HepG2 (cell line): ENCODE data around the gene TCEANC. TPM values are rescaled to one million over a fixed set of nuclear protein-coding genes. Genes with fewer than 3 reads are reported as not detected.

Experiments used
- ATAC-seq: fragments of 200-7000 bp; cut with Tn5 transposase; 3 replicates; pipeline ENCODE4 v1.9.1; 2020; ENCODE audit warnings: mild to moderate bottlenecking, moderate library complexity
- BruUV-seq: library from RNA; stranded (reverse); fragments of 400-500 nt; replicated peaks from 2 replicates; lab custom pipeline; 2021; lab: Mats Ljungman, UMichigan
- CTCF ChIA-PET: fragments of 300-600 bp; formaldehyde crosslinking; extraction: SDS; loops from one replicate; lab custom pipeline; 2021; ENCODE audit warnings: low total read pairs, inconsistent platforms, low intra/inter-chr PET ratio; lab: Yijun Ruan, JAX
- POLR2A ChIA-PET: fragments of 350-600 bp; sonication (Branson Sonifier 250); formaldehyde crosslinking; loops from one replicate; lab custom pipeline; 2020; ENCODE audit warnings: antibody characterized with exemption, inconsistent platforms; lab: Yijun Ruan, JAX
- DNase-seq: peaks from one replicate; pipeline ENCODE4 v3.0.0-alpha.2; 2015; ENCODE audit warnings: low spot score
- FAIRE-seq: peaks from 3 replicates; lab custom pipeline; 2011; peaks lifted over from hg19 to GRCh38; lab: Jason Lieb, UNC
- H2AFZ ChIP-seq: one replicate; pipeline ENCODE4 v1.6.1; 2011; ENCODE audit warnings: low read length, inconsistent platforms
- H3K27ac ChIP-seq: fragments of 300-600 bp; 3 replicates; pipeline ENCODE4 v1.8.0; 2011; ENCODE audit warnings: mixed run types, mild to moderate bottlenecking, mixed read lengths, low read length, inconsistent platforms; ENCODE audit not compliant: insufficient read depth; ENCODE audit errors: extremely low read length
- H3K27me3 ChIP-seq, 2 experiments: fragments of 200-600 bp in 1 of 2; 2 replicates in 1 of 2; 3 replicates in 1 of 2; pipeline versions ENCODE4 v1.6.0 to v1.8.0; 2011; ENCODE audit warnings: low read length in 2 of 2, mild to moderate bottlenecking in 2 of 2, moderate library complexity in 2 of 2, inconsistent platforms in 1 of 2; ENCODE audit not compliant: insufficient read depth in 2 of 2, control insufficient read depth in 1 of 2
- H3K36me3 ChIP-seq, 2 experiments: fragments of 200-600 bp in 1 of 2; replicated peaks in 1 of 2; 2 replicates in 1 of 2; 3 replicates in 1 of 2; pipeline versions ENCODE4 v1.5.1 to v1.8.0; 2011; ENCODE audit warnings: low read length in 2 of 2, inconsistent platforms in 1 of 2; ENCODE audit not compliant: insufficient read depth in 2 of 2, control insufficient read depth in 1 of 2
- H3K4me1 ChIP-seq: 2 replicates; pipeline ENCODE4 v1.5.1; 2012; ENCODE audit warnings: low read length, inconsistent platforms; ENCODE audit not compliant: insufficient read depth
- H3K4me2 ChIP-seq: 2 replicates; pipeline ENCODE4 v1.6.0; 2011; ENCODE audit warnings: low read depth, low read length, inconsistent platforms
- H3K4me3 ChIP-seq, 3 experiments: fragments of 200-600 bp in 1 of 3; sonication (generic), shearing (Covaris generic) in 1 of 3; replicated peaks in 1 of 3; 2 replicates each; pipeline ENCODE4 v1.5.1; 2011 to 2016; ENCODE audit warnings: low read length in 3 of 3, inconsistent platforms in 2 of 3, low read depth in 2 of 3, mild to moderate bottlenecking in 2 of 3, control low read depth in 1 of 3, mixed read lengths in 1 of 3; ENCODE audit not compliant: insufficient read depth in 1 of 3
- H3K79me2 ChIP-seq: one replicate; pipeline ENCODE4 v1.6.1; 2011; ENCODE audit warnings: low read length, inconsistent platforms; ENCODE audit not compliant: insufficient read depth
- H3K9ac ChIP-seq: 2 replicates; pipeline ENCODE4 v1.6.0; 2011; ENCODE audit warnings: mild to moderate bottlenecking, low read depth, low read length, inconsistent platforms; ENCODE audit not compliant: insufficient read depth
- H3K9me3 ChIP-seq: 2 replicates; pipeline ENCODE4 v1.5.1; 2012; ENCODE audit warnings: mild to moderate bottlenecking, low read length
- H4K20me1 ChIP-seq: 2 replicates; pipeline ENCODE4 v1.6.0; 2011; ENCODE audit warnings: inconsistent platforms, mild to moderate bottlenecking, low read length, moderate library complexity; ENCODE audit not compliant: insufficient read depth
- BRD4 ChIP-seq: sonication (generic); formaldehyde crosslinking; IDR thresholded peaks from 2 replicates; pipeline ENCODE4 v1.4.0; 2020; ENCODE audit warnings: missing genetic modification reagents
- FOXC1 ChIP-seq: sonication (generic); formaldehyde crosslinking; IDR thresholded peaks from 2 replicates; pipeline ENCODE4 v1.8.0; 2022; ENCODE audit warnings: mild to moderate bottlenecking, missing genetic modification reagents, borderline replicate concordance
- IRF2 ChIP-seq: IDR thresholded peaks from 2 replicates; pipeline ENCODE4 v1.6.1; 2018; ENCODE audit warnings: missing genetic modification reagents, missing compliant biosample characterization
- MAFF ChIP-seq: IDR thresholded peaks from 2 replicates; pipeline ENCODE4 v1.6.1; 2011; ENCODE audit warnings: low read depth, low read length, improper control_type of control experiment
- ZBTB3 ChIP-seq: sonication (generic); formaldehyde crosslinking; IDR thresholded peaks from 2 replicates; pipeline ENCODE4 v1.4.0; 2020; ENCODE audit warnings: low read depth, mild to moderate bottlenecking, moderate library complexity, missing genetic modification reagents, borderline replicate concordance
- ZC3H13 ChIP-seq: sonication (generic); formaldehyde crosslinking; IDR thresholded peaks from 2 replicates; pipeline ENCODE4 v1.8.1; 2023; ENCODE audit warnings: mild to moderate bottlenecking, missing genetic modification reagents, moderate library complexity
- ZNF331 ChIP-seq: sonication (generic); formaldehyde crosslinking; IDR thresholded peaks from 2 replicates; pipeline ENCODE4 v1.4.0; 2020; ENCODE audit warnings: missing genetic modification reagents
- ZNF644 ChIP-seq: IDR thresholded peaks from 2 replicates; pipeline ENCODE4 v1.6.1; 2016; ENCODE audit warnings: low read depth
- ZNF737 ChIP-seq: sonication (generic); formaldehyde crosslinking; IDR thresholded peaks from 2 replicates; pipeline ENCODE4 v1.5.0; 2020; ENCODE audit warnings: missing genetic modification reagents, mild to moderate bottlenecking, borderline replicate concordance
- WGBS: methylation state at CpG from one replicate; pipeline ENCODE4 v1.1.6; 2017; ENCODE audit warnings: low lambda C conversion rate; 5-methylcytosine and 5-hydroxymethylcytosine counted together
- in situ Hi-C: cut with HindIII; loops from 2 replicates; pipeline ENCODE4 v1.10.0; 2017; ENCODE audit warnings: low pct_unique_long_range_greater_than_20kb; ENCODE audit not compliant: extremely low pct_ligation_motif_present
- intact Hi-C: fragments of 100-400 bp; cut with micrococcal nuclease; formaldehyde crosslinking; loops from one replicate; pipeline ENCODE4 v1.10.0; 2022; ENCODE audit not compliant: unreplicated experiment
- polyA plus RNA-seq, 8 experiments: library from polyadenylated mRNA; depleted of rRNA in 3 of 8; stranded (reverse) in 7 of 8; unstranded in 1 of 8; fragments of >200 nt; fragmentation: Illumina TruSeq in 4 of 8; extraction: Trizol in 4 of 8; gene quantifications; 2 replicates each; pipeline versions ENCODE4 v1.2.1 to v1.2.3, GENCODE V29; 2011 to 2016; ENCODE audit warnings: low read depth in 4 of 8, missing spikeins in 1 of 8, mixed read lengths in 1 of 8; ENCODE audit not compliant: insufficient read depth in 1 of 8
- total RNA-seq, 5 experiments: library from RNA; depleted of rRNA; stranded (reverse); fragments of >200 nt; fragmentation: Illumina TruSeq; extraction: Trizol; gene quantifications; 2 replicates each; pipeline ENCODE4 v1.2.3, GENCODE V29; 2016; ENCODE audit warnings: low read depth in 1 of 5
- TF ChIP-seq, protein P1 (sequence below): sonication (generic); formaldehyde crosslinking; IDR thresholded peaks from 2 replicates; pipeline ENCODE4 v1.5.1; 2020; ENCODE audit warnings: missing genetic modification reagents, mild to moderate bottlenecking, borderline replicate concordance

TCEANC gene
- total and polyA plus RNA-seq, 2 of the 13 experiments (the other 11 are each of a cell fraction or from before 2014, with no cell fraction given) = 0.51 to 0.97 TPM

DNA sequence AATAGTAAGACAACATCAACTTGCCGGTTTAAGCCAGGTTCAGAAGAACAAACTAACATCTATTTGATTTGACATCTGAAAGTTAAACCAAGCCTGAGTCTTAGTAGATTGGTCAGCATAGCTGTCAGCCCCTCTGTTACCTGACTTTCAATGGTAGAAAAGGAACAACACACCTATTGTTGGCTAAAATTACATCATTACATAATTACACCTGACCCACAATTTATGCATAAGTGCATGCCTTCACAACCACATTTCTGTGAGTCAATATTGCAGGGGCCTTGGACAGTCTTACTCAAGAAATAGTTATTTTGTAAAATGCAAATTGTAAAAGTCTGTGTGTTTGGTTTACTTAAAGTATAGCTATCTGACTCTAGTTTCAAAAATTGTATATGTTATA is 47.3 kb upstream of the TCEANC start:
- FAIRE-seq = no peak
- CTCF ChIA-PET = no interaction called here
- no peak overlapping the region for H3K9ac ChIP-seq
- no peak overlapping the region for H2AFZ ChIP-seq
- no peaks in the 10 kb centered on the region for H4K20me1 ChIP-seq
- no peak overlapping the region for H3K27ac ChIP-seq
- H3K36me3 ChIP-seq = no peaks in the 10 kb centered on the region
- TF ChIP-seq FOXC1 (no peak), BRD4 (no peak), ZNF737 (CRISPR knock-in tag) (no peak), IRF2 (CRISPR knock-in tag) (no peak), ZNF644 (CRISPR knock-in tag) (no peak), ZBTB3 (no peak), ZNF331 (CRISPR knock-in tag) (no peak), ZC3H13 (CRISPR knock-in tag) (no peak), MAFF (no peak)
- TF ChIP-seq, protein P1, sequence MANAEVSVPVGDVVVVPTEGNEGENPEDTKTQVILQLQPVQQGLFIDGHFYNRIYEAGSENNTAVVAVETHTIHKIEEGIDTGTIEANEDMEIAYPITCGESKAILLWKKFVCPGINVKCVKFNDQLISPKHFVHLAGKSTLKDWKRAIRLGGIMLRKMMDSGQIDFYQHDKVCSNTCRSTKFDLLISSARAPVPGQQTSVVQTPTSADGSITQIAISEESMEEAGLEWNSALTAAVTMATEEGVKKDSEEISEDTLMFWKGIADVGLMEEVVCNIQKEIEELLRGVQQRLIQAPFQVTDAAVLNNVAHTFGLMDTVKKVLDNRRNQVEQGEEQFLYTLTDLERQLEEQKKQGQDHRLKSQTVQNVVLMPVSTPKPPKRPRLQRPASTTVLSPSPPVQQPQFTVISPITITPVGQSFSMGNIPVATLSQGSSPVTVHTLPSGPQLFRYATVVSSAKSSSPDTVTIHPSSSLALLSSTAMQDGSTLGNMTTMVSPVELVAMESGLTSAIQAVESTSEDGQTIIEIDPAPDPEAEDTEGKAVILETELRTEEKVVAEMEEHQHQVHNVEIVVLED (CRISPR knock-in tag) = no peak
- TF ChIP-seq, all 625 proteins: peak for 0
- WGBS = 0% methylated on average over 1 of the region's 1 CpG
- POLR2A ChIA-PET = no interaction called here
- Histone ChIP-seq H3K4me2 (no peak overlapping the region), H3K79me2 (no peaks in the 10 kb centered on the region), H3K9me3 (no peaks in the 10 kb centered on the region), H3K4me3 (no peak overlapping the region), H3K27me3 (no peaks in the 10 kb centered on the region; a peak in 1 of 5 replicates), H3K4me1 (no peaks in the 10 kb centered on the region)
- intact Hi-C loops (no loop called here), in situ Hi-C loops (no loop called here)
- DNase-seq = no peak
- BruUV-seq = no TSS peak
- ATAC-seq = no peak
